GM23248 (cell line): ENCODE data around the gene CDH4.

Source experiments
- EZH2 ChIP-seq: fragments of 200-600 bp; sonication (generic); IDR thresholded peaks from 2 replicates; pipeline ENCODE4 v1.6.1; 2018; ENCODE audit warnings: antibody characterized with exemption, mild to moderate bottlenecking; ENCODE audit not compliant: insufficient read depth, poor library complexity, severe bottlenecking
- EZH2phosphoT487 ChIP-seq: fragments of 200-600 bp; sonication (generic); IDR thresholded peaks from 2 replicates; pipeline ENCODE4 v1.6.1; 2018; ENCODE audit warnings: antibody characterized with exemption, moderate library complexity, mild to moderate bottlenecking, low read depth; ENCODE audit not compliant: insufficient read depth

DNA sequence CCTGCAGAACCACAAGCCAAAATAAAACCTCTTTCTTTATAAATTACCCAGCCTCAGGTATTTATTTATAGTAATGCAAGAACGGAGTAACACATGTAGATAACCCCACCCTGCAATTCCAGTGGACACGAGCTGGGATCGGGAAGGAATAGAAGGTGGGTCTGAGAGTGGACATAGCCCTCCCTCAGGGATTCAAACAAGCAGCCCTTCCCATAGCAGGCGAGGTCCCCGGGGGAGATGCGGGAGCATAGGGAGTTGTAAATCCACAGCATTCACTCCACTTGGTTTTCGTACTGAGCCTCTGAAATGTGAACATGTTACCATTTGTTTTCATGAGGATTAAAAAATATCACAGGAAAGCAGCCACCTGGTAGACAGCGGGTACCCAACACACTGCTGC, 312.6 kb downstream of the CDH4 start:
- TF ChIP-seq EZH2phosphoT487 = no peak
- TF ChIP-seq EZH2 = no peak
